GM21786 (cell line): ENCODE measurements around the gene PREPL.
"Not testable (repeated sequence)": the region's sequence is repeated elsewhere in the genome, so short reads cannot be mapped to it uniquely, and the experiment has no call there.

ENCODE experiments used
- ATAC-seq: cut with Tn5 transposase; IDR thresholded peaks from one replicate; pipeline ENCODE4 v1.9.1; 2021; ENCODE audit not compliant: unreplicated experiment

The PREPL gene

DNA sequence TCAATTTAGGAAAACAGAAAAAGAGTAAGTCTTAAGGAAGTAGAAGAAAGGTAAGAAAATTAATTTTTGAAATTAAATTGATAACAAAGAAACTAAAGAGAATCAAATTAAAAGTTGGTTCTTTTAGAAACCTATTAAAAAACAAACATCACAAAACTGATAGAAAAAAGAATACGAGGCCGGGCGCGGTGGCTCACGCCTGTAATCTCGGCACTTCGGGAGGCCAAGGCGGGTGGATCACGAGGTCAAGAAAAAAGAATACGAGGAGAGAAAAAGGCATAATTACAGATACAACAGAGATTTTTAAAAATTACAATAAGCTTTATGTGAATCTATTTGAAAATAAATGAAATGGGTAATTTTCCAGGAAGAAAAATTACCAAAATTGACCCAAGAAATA, 11.8 kb downstream of the PREPL start:
- ATAC-seq, result no peak

DNA sequence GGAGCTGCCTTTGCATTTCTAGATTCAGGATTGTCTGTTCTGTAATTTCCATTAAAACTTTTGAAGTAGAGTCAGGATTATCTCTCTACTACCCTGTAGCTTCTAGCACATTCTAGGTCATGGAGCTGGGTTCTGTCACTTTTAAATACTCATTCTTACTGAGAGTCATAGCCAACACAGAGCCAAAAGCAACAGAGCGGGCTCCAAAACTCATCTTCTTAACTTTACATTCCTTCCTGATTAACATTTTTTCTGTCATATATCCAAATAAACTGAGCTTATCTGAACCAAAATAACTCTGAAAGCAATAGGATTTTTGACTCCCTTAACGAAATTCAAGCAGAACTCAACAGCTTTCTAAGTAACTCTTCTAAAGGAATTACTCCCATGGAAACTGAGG, 12.9 kb downstream of the PREPL start:
- no peak for ATAC-seq

DNA sequence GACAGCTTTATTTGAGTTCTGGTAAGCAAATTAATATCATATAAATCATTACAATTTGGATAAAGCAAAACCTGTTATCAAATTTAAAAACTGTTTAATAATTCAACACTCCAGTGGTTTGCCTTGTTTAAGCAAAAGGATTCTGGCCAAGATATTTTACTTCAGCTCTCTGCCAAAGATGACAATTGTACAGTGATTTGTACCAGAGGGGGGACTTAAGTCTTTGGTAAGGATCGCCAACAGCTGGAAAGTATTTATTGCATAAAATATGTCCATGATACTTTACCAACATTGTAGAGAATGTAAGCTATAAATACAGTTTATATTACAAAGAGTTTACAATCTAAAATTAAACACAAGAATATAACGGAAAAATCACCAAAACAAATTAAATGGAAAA, 13.8 kb downstream of the PREPL start:
- no peak for ATAC-seq

DNA sequence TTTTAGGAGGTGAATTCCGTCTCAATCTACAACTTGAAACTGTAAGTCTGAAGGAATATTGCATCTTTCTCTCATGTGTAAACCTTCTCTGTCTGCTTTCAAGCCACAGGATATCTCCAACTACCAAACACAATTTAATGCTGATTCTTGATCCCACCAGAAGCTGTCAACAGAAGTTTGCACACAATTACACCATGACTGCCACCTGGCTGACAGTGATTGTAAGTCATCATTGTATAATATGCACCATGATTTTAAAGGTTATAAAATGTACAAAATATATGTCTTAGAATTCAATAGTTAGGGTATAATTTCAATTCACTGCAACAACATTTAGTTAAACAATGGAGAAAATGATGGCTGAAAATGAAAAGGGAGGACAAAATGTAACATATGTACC, 18.4 kb downstream of the PREPL start:
- ATAC-seq, result no peak

DNA sequence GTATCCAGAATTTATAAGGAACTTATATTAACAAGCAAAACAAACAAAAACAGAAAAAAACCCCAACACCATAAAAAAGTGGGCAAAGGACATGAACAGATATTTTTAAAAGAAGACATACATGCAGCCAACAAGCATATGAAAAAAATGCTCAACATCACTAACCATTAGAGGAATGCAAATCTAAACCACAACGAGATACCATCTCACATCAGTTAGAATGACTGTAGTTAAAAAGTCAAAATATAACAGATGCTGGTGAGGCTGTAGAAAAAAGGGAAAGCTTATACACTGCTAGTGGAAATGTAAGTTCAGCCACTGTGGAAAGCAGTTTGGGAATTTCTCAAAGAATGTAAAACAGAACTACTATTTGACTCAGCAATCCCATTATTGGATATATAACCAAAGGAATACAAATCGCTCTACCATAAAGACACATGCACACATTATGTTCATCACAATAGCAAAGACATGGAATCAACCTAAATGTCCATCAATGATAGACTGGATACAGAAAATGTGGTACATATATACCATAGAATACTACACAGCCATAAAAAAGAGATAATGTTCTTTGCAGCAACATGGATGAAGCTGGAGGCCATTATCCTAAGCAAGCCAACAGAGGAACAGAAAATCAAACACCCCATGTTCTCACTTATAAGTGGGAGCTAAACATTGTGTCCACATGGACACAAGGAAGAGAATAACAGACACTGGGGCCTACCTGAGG, 25.3 kb downstream of the PREPL start:
- ATAC-seq, result no peak

DNA sequence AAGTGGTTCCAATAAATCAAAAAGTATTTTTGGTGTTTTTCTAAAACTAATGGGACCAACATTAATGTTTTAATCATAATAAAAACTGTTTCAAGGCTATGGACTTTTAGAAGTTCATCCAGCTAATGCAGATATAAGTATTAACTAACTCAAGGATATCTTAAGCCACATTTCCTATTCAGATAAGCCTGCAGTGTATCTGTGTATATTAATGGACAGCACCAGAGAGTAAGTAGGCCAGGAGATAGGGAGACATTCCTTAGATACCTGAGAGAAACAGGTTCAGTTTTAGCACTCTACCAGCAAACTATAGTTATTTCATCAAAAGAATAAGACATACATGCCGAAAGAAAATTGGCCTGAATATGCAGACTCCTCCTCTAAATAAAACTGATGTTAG, 27.3 kb downstream of the PREPL start:
- ATAC-seq, result no peak

DNA sequence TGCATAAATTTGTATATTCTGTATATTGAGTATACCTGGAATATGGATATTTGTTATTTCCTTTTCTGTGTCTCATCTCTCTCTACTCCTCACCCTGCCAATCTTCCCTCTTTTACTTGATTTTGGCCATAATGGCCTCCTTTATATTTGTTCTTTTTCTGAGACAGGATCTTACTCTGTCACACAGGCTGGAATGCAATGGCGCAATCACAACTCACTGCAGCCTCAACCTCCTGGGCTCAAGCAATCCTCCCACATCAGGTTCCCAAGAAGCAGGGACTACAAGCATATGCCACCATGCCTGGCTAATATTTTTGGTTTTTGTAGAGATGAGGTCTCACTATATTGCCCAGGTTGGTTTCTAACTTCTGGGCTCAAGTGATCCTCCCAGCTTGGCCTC, 30.5 kb downstream of the PREPL start:
- ATAC-seq, result no peak

DNA sequence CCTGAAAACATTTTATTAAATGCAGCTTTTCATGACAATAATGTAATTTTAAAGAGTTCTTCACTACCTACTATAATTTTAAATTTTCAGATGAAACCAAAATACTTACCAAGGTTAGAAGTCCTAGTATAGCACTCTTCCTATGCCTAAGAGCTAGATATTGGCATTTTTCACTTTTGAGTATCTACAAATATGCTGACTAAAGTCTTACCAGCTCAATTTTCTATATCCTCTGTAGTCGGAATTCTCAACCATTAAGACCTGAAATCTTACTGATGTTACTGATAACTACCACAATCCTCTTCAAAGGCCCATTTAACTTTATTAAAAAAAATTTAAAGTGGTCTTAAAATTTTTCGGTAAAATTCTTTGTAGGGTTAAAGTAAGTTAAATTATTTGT, 32.0 kb downstream of the PREPL start:
- no peak for ATAC-seq

DNA sequence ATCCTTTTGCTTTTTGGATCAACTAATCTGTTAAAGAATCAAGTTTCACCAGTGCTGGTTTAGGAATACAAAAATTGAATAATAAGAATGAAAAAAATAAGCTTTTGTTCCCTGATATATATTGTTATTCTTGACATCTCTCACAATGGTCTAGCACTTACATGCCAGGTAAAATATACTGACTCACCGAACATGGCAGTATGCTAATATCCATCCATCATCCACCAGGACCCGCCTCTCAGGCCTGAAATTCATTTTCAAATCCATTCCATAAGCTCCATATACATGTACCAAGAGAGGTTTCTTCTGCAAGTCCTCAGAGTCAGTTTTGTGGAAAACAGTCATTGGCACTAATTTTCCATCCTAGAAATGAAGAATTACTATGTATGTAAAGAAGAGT, 32.5 kb downstream of the PREPL start:
- no peak for ATAC-seq

DNA sequence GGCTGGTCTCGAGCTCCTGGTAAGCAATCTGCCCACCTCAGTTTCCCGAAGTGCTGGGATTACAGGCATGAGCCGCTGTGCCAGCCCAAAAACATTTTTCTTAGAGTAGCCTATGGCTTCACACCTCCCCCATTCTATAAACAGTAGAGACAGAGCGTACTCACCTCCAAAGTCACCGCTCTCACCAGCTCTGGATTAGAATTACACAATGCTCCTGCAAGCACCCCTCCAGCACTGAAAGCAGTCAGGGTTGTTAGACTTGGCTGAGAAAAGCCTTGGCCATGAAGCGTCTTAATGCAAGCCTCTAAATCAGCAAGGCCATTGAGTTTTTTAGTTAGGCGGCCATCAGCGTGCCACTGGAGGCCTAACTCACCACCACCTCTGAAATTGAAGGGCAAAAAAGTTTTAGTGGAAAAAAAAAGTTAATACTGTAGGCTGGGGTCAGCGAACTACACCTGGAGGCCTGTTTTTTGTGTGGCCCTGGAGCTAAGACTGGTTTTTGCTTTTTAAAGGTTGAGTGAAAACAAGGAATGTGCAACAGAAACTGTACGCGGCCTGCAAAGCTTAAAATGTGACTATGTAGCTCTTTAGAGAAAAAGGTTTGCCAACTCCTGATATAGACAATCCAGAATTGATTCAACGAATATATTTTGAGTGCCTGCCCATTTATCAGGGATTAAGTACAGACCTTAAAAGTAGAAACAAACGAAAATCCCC, 34.6 kb downstream of the PREPL start:
- ATAC-seq, result no peak

DNA sequence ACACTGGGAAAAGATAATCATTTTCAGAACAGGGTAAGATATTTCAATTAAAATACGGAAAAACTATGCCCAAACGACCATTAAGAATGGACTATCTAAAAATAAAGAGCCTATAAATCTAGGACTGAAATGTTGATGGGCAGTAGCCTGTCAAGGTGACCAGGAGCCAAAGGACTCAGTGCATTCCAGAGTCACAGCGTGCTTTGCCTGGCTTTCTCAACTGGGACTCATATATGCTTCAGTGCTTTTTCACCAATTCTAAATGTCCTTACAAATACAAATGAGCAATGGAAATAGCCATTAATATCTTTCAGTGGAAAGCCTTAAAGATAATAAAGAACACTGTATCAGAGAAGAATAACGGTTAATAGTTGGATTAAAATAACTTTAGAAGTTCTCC, 35.4 kb downstream of the PREPL start:
- no peak for ATAC-seq

DNA sequence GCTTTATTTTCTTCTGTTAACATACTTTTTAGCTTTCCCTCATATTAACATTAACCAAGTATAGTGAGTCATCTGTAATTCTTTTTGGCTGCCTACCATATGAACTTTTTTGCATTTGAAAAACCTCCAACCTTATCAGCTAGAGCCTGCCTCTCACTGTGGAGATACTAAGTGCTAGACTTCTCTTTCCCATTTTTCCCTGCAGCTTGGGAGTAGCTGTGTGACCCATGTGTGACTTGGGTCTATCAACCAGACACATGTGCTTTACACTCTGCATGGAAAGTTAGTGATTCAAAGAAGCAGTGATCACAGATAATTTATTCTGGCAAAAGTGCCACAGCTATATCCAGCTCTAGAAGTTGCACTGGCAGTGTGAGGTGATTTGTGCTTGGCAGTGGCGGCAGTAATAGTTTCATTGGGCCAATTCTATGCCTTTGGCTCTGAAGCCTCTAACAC, 36.3 kb downstream of the PREPL start:
- no peak for ATAC-seq

DNA sequence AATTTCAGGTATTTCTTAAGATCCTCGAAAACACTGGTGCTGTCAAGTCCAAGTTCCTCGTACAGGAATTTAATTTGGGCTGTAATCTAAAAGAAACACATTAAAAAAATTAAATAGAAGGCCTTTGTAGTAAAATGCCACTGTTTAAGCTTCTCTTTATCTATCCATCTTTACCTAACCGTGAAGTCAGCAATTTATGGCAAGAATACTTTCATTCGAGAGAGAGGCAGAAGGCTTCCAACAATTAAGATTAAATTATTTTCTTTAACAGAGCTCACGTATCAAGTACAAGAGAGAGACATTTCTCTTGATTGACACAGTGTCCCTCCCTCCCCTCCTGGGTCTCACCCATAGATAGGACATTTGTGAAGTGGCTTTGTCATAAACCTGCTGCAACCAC, 39.9 kb downstream of the PREPL start:
- ATAC-seq, result no peak

DNA sequence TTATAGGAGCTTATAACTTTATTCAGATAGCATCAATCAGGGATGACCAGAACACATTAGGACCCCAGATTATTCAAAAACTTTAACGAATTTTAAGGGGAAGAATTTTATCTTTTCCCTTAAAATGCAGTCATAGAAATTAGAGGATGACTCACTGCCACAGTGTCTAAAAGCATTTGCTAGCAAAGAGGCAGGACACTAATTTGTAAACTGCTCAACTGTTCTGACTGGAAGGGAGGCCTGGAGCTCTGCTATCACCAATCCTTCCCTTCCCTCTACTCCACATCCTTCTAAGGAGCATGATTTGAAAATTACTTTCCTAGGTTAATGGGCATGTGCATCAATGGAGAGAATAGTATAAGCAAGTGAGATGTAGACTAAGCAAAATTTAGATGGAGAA, 40.5 kb downstream of the PREPL start:
- no peak for ATAC-seq

DNA sequence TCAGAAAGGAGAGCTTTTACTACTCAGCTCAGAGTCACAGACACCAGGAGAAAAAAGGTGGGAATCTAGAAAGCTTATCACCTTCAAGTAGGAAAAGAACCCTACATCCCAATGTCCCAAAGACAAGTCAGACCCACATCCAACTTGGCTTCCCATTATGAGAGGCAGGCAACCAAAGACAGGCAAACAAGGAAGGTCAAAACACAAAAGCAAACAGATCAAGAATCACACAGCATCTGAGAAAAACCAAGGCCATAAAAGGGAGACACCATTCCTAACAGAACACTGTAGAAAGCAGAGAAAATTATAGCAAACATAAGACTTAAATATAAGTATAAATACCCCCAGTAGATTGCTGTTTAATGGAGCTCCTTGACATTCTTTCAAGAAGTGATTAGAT, 45.3 kb downstream of the PREPL start:
- no peak for ATAC-seq

DNA sequence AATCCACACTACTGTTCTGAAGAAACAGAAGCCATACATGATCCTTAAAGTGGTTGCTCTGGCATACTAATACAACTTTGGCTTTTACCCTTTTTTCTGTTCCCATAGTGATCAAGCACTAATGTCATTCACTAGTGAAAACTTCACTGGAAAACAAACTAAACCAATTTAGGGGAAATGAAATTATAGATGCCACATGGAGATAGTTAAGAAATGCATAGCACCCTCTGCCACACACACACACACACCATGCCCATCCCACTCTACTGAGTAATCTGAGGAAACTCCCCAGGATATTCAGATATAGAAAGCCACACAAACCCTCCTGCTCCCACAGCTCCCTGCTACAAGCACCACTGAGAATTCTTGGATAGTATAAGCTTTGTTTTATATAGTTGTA, 46.9 kb downstream of the PREPL start:
- no peak for ATAC-seq

DNA sequence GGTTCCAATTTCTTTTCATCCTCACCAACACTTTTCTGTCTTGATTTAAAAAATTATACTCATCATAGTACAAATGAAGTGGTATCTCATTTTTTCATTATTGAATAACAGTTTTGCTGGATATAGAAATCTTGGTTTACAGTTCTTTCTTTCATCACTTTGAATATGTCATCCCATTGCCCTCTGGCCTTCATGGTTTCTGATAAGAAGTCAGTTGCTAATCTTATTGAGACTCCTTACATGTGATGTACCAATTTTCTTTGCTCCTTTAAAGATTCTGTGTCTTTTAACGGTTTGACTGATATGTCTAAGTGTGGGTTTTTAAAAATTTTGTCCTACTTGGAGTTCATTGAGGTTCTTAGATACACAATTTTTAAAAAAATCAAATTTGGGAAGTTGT, 51.0 kb downstream of the PREPL start:
- ATAC-seq, result no peak

DNA sequence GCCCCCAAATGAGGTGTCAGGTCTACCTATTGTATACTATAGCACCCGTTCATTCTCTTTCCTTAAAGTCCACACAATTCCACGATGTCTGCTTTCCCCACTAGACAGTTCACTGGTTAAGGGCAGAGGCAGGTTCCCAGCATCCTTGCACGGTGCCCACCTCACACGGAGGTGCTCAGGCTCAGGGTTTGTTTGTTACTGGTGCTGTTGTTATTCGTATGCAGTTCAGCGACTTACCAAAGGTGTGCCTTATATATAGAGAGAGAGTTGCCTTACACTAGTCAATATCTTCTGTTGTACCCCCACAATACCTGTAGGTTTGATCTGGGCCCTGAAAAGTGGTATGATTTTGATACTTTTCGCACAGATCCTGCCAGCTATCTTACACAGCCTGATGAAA, 55.4 kb downstream of the PREPL start:
- no peak for ATAC-seq

DNA sequence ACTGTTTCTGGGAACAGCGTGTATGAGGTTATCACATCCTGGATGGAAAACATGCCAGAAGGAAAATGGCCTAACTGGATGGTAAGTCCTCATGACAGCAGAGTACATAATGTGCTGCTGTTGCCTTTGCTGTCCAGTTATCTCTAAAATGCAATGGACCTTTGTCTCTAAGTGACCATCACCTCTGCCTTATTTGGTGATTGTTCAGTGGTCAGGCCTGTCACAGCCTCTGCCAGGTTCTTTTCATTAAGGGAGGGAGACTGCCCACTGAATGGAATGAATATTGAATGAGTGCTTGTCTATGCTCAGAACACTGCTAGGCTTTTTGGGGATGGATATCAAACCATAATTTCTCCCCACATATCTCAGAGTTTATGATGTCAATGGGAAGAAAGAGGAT, 57.0 kb downstream of the PREPL start:
- ATAC-seq, result no peak

DNA sequence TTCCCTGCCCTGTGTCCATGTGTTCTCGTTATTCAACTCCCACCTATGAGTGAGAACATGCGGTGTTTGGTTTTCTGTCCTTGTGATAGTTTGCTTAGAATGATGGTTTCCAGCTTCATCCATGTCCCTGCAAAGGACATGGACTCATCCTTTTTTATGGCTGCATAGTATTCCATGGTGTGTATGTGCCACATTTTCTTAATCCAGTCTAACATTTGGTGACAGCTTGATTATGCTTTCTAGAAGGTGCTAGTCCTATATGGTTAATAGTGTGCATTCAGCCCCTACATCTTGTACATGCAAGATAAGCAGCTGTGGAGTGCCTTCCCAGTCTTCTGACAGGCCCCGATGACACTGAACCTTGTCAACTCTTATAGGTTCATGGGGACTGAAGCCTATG, 57.5 kb downstream of the PREPL start:
- ATAC-seq, result not testable (repeated sequence)

DNA sequence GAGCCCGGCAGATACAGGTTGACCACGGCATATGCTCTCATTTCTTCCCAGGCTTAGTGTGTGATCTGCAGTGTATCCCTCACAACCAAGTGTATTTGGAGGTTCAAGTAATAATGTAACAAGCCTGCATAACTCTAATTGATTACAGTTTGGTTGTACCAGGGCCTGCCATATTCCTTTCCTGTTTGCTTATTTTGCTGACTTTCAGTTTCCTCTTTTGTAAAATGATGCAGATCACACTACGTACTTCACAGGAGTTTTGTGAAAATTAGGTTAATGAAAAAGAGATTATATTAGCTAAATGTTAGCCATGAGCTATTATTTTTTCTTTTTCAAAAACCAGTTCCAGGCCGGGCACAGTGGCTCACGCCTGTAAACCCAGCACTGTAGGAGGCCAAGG, 60.2 kb downstream of the PREPL start:
- no peak for ATAC-seq

DNA sequence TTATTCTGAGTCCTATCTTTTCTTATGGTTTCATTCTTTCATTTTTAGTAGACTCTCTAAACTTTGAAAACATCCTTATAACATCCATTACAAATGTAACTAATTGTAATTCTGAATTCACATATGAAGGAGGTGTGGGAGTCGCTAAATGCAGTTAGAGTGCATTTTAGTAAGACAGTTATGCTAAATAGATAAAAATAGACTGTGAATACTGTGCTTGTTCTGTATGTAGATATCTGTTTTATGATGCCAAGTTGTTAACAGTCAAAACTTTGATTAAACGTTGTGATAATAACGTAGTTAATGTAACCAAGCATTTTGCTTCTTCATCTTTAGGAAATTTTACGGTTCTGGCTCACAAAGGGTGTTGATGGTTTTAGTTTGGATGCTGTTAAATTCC, 61.7 kb downstream of the PREPL start:
- no peak for ATAC-seq

DNA sequence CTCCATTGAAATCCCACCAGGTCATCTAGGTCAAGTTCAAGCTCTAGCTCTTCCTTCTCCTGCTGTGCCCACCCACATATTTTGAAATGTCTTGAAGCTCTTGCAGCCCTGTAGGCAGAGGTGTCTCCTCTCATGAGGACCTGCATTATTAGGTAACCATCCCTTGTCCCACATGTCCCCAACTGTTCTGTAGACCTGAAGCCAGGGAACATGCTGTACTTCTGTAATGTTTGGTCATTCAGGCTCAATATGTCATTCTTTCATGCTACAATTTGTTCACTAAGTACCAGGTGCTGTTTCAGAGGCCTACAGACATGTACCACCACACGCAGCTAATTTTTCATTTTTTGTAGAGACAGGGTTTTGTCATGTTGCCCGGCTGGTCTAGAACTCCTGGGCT, 63.9 kb downstream of the PREPL start:
- no peak for ATAC-seq
